Mucosa of stomach (tissue), 1 donor: Measurements from ENCODE around the gene HMG20A.

ENCODE experiments used
- H3K27me3 ChIP-seq: one replicate; pipeline ENCODE4 v1.7.0; 2013; ENCODE audit warnings: mild to moderate bottlenecking, low read length; ENCODE audit not compliant: control insufficient read depth, insufficient read depth
- H3K36me3 ChIP-seq: one replicate; pipeline ENCODE4 v1.7.0; 2013; ENCODE audit warnings: low read length; ENCODE audit not compliant: control insufficient read depth, insufficient read depth
- H3K4me1 ChIP-seq: one replicate; pipeline ENCODE4 v1.7.0; 2013; ENCODE audit warnings: mild to moderate bottlenecking, low read length; ENCODE audit not compliant: control insufficient read depth, insufficient read depth
- H3K4me3 ChIP-seq: one replicate; pipeline ENCODE4 v1.7.0; 2013; ENCODE audit warnings: low read length
- H3K9ac ChIP-seq: one replicate; pipeline ENCODE4 v1.7.0; 2013; ENCODE audit warnings: mild to moderate bottlenecking, low read length, moderate library complexity
- H3K9me3 ChIP-seq: one replicate; pipeline ENCODE4 v1.7.0; 2013; ENCODE audit warnings: mild to moderate bottlenecking, low read length, moderate library complexity; ENCODE audit not compliant: control insufficient read depth
- donor health status: Pancreatic carcinoma.

The HMG20A gene

GRCh38 chr15:77497942-77498361, 77.3 kb downstream of the HMG20A start:
- peaks cover 9% of the 10 kb centered on the region for H3K4me1 ChIP-seq
- no peaks in the 10 kb centered on the region for H3K36me3 ChIP-seq
- H3K9me3 ChIP-seq: no peaks in the 10 kb centered on the region
- no peaks in the 10 kb centered on the region for H3K27me3 ChIP-seq
- no peak overlapping the region for H3K4me3 ChIP-seq
- H3K9ac ChIP-seq: peak overlapping the region; percentile 4

DNA sequence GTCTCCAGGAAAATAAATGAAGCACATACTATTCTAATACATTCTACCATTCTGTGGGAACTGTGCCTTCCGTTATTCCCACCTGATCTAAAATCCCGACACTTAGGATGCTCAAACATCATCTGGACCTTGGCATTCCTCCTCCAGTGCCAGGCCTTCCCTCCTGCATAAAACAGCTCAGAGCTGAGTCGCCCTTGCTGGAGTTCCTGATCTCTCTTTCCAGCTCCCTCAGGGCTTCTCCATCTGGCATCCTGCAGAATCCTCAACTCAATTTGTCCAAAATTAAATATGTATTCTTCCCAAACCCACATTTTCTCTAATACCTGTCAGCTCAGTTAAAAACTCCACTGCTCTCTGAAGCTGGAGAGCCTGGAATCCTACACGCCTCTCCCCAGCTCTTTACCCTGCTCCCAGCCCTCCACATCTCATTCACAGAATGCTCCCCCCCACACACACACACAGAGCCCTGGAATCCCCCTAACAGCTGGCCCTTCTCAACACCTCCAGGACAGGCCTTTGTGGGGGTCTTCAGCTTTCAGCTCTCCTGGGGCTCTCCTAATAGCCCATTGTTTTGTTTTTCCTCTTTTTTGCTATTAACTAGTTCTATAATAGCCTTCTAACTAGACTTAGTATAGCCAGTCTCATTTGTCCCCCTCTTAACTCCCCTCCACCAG, 78.5 kb downstream of the HMG20A start:
- Histone ChIP-seq H3K9ac (no peak overlapping the region), H3K9me3 (no peaks in the 10 kb centered on the region), H3K36me3 (no peaks in the 10 kb centered on the region), H3K4me1 (peaks cover 9% of the 10 kb centered on the region), H3K4me3 (no peak overlapping the region), H3K27me3 (no peaks in the 10 kb centered on the region)

- no peak overlapping the region for H3K4me3 ChIP-seq
- no peak overlapping the region for H3K9ac ChIP-seq
- peaks cover 9% of the 10 kb centered on the region for H3K4me1 ChIP-seq
- H3K36me3 ChIP-seq: no peaks in the 10 kb centered on the region
- no peaks in the 10 kb centered on the region for H3K27me3 ChIP-seq
- H3K9me3 ChIP-seq: no peaks in the 10 kb centered on the region
These were observed 80.3 kb downstream of the HMG20A start for GRCh38 chr15:77500989-77501388.

DNA sequence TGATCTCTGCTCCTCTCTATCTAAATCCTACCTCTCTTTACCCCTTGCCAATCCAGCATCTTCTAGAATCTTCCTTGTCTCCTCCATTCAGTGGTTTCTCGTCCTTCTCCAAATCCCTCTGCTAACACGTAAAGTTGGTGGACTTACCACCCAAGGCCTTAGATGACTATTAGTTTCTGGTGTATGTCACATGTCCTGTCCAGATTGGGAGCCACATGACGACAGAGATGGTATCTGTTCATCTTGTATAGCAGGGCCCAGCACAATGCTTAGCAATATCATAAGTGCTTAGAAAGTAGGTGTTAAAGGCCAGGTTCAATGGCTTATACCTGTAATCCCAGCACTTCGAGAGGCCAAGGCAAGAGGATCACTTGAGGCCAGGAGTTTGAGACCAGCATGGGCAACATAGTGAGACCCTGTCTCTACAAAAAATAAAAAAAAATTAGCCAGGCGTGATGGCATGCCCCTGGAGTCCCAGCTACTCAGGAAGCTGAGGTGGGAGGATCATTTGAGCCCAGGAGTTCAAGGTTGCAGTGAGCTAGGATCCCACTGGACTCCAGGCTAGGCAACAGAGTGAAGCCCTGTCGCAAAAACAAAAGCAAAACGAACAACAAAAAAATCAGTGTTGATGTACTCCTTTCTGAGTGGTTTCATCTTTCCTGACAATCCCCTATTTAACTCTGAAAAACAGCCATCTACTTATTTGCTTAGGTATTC, 81.8 kb downstream of the HMG20A start:
- H3K9me3 ChIP-seq: no peaks in the 10 kb centered on the region
- H3K27me3 ChIP-seq: no peaks in the 10 kb centered on the region
- no peaks in the 10 kb centered on the region for H3K36me3 ChIP-seq
- no peak overlapping the region for H3K9ac ChIP-seq
- no peak overlapping the region for H3K4me3 ChIP-seq
- H3K4me1 ChIP-seq: peaks cover 15% of the 10 kb centered on the region

- no peak overlapping the region for H3K9ac ChIP-seq
- H3K36me3 ChIP-seq: no peaks in the 10 kb centered on the region
- H3K4me3 ChIP-seq: no peak overlapping the region
- no peaks in the 10 kb centered on the region for H3K9me3 ChIP-seq
- H3K27me3 ChIP-seq: no peaks in the 10 kb centered on the region
- H3K4me1 ChIP-seq: peaks cover 22% of the 10 kb centered on the region
These were observed 82.6 kb downstream of the HMG20A start for GRCh38 chr15:77503240-77503639.

DNA sequence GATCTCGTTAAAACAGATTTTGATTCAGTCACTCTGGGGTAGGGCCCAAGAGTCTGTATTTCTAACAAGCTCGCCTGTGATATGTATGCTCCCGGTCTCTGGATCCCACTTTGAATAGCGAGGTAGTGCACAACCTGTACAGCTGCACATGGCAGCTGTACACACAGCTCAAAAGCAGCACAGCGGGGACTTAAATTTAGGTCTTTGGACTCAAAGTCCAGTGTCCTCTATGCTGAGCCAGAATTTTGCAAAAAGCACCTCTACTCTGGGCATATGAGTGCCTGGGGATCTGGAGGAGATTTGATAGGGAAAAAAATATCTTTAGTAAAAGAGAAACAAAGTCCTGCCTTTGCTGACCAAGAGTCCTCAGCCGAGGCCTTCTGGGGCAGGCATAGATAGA, 83.1 kb downstream of the HMG20A start:
- Histone ChIP-seq H3K4me1 (peaks cover 27% of the 10 kb centered on the region), H3K27me3 (no peaks in the 10 kb centered on the region), H3K36me3 (no peaks in the 10 kb centered on the region)

DNA sequence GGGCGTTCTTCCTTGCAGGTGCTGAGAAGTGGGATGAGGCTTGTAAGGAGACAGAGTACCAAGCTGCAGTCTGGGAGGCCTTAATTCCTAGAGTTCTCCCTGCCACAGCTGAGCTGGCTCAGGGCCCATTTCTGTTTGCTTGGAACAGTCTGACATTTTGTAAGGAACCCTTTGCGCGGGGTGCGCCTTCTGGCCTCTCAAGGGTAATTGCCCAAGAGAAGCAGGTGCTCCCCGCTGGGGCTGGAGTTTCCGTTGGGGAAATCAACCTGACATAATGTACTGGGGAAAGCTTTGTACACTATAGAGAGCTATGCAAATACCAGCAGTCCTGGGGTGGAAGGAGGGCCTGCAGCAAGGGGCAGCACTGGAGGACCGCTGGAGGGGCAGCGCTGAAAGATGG, 83.6 kb downstream of the HMG20A start:
- Histone ChIP-seq H3K9ac (no peak overlapping the region), H3K27me3 (no peaks in the 10 kb centered on the region), H3K4me1 (peaks cover 32% of the 10 kb centered on the region), H3K9me3 (no peaks in the 10 kb centered on the region), H3K36me3 (no peaks in the 10 kb centered on the region), H3K4me3 (no peak overlapping the region)

More for the DNA sequence above, 83.1 kb downstream of the HMG20A start:
- Histone ChIP-seq H3K9me3 (no peaks in the 10 kb centered on the region), H3K4me3 (no peak overlapping the region), H3K9ac (no peak overlapping the region)

- Histone ChIP-seq H3K4me3 (no peak overlapping the region), H3K9me3 (no peaks in the 10 kb centered on the region), H3K36me3 (no peaks in the 10 kb centered on the region), H3K4me1 (peaks cover 32% of the 10 kb centered on the region), H3K9ac (no peak overlapping the region), H3K27me3 (no peaks in the 10 kb centered on the region)
These were observed 84.2 kb downstream of the HMG20A start for GRCh38 chr15:77504871-77505270.

DNA sequence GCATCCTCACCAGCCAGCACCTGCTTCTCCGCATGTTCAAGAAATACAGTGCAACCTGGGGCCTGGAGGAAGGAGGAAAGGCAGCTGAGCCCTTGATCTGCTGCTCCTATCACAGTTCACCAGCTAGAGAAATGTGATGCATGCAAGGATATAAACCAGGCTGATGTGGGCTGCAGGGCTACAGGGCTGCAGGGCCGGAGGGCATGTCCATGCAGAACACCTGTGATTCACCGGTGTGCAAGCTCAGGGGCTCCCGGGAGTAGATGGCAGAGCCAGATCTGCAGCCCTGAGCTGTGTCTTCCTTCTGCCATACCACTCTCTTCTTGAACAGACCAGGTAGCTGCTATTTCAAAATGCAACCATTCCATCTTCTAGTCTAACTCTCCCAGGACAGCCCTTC, 84.9 kb downstream of the HMG20A start:
- H3K27me3 ChIP-seq: no peaks in the 10 kb centered on the region
- no peaks in the 10 kb centered on the region for H3K36me3 ChIP-seq
- H3K4me3 ChIP-seq: no peak overlapping the region
- H3K9me3 ChIP-seq: no peaks in the 10 kb centered on the region
- no peak overlapping the region for H3K9ac ChIP-seq
- peaks cover 32% of the 10 kb centered on the region for H3K4me1 ChIP-seq

DNA sequence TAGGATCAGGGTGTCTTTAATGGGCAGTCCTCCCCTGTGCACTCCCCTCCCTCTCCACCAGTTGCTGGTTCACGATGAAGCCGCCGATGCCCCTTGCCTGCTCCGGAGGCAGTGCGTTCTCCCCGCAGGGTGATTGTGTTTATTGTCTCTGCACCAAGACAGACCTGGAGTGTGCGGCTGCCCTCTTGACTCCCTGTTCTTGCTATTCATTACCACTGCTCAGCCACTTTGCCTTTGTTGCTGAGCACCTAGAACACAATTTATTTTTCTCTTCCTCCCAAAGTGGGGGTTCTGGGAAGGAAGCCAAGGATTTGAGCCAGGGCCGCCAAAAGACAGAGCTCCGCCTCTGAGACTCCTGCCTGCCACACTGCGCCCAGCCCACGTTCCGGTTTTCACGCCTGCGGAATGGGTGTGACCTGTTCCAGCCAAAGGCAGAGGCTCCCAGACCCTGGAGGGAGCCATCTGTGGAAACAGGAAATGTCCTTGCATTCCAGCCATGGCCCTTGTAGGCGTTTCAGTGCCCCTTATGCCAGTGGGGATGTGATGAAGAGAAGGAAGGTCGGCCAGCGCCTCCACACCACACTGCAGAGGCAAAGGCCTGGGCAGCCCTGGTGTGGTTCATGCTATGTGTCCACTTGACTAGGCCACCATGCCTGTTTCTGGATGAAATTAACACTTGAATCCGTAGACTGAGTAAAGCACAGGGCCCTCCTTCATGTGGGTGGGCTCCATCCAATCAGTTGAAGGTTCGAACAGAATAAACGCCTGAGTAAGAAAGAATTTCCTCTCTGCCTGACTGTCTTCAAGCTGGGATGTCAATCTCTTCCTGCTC, 85.8 kb downstream of the HMG20A start:
- Histone ChIP-seq H3K9me3 (no peaks in the 10 kb centered on the region), H3K27me3 (no peaks in the 10 kb centered on the region), H3K36me3 (no peaks in the 10 kb centered on the region), H3K4me3 (no peak overlapping the region), H3K4me1 (peaks cover 32% of the 10 kb centered on the region), H3K9ac (no peak overlapping the region)

DNA sequence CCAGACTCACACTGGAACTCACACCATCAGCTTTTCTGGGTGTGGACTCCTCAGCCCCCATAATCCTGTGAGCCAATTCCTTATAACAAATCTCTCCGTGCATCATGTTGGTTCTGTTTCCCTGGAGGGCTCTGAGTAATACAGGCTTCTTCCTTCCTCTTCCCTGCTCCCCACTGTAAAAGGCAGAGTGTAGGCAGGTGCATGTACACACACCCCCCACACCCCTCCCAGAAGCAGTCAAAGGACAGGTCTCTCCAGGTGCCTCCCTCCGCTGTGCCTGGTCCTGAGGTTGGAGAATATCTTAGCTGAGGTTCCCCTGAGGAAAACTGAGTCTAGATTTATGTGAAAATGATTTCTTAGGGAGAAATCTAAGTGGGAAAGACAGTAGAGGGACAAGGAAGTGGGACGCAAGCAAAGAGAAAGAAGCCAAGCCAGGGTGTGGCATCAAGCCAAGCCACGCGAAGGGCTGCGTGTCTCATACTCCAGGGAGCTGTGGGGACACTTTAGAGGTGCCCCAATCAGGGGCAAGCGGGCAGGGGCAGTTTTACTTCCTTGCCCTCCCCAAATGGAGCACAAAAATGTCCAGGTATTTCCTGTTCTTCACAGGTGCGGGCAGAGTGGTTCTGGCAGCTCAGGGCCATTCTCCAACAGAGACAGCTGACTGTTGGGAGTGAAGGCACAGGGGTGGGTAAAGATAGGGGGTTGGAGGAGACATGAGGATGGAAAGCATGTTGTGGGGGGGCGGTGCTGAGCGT, 86.6 kb downstream of the HMG20A start:
- Histone ChIP-seq H3K4me1 (peaks cover 32% of the 10 kb centered on the region), H3K36me3 (no peaks in the 10 kb centered on the region), H3K9ac (peak overlapping the region; percentile 53), H3K4me3 (peak overlapping the region; percentile 10), H3K27me3 (no peaks in the 10 kb centered on the region), H3K9me3 (no peaks in the 10 kb centered on the region)
